ENCODE measurements around the gene PCBP3. TPM values are rescaled to one million over a fixed set of nuclear protein-coding genes. Genes with fewer than 3 reads are reported as not detected.
"Not testable (repeated sequence)": the region's sequence is repeated elsewhere in the genome, so short reads cannot be mapped to it uniquely, and the experiment has no call there.

PCBP3 gene
- total RNA-seq, 1 experiment from 2014 or later, result 0.23 TPM

DNA sequence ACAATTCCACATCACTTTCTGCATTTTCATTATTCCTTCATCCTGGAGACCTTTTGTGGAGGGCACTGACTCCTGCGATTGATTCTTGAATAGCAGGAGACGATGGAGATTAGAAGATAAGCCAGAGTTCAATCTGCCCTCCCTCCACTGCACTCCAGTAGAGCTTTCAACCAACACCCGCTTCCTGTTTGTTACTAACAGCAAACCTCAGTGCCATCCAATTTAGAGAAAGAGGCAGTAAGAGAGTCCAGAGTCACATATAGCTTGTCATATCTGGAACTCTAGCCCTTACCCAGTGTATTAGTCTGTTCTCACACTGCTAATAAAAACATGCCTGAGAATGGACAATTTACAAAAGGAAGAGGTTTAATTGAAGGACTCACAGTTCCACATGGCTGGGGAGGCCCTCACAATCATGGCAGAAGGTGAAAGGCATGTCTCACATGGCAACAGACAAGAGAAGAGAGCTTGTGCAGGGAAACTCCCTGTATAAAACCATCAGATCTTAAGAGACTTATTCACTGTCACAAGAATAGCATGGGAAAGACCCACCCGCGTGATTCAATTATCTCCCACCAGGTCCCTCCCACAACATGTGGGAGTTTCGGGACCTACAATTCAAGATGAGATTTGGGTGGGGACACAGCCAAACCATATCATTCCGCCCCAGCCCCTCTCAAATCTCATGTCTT, 55.9 kb downstream of the PCBP3 start:
- Histone ChIP-seq H3K36me3 (no peaks in the 10 kb centered on the region), H3K27me3 (peaks cover 2% of the 10 kb centered on the region; the same call in 1 of the 2 replicates), H3K4me3 (no peak overlapping the region), H3K9me3 (peaks cover 7% of the 10 kb centered on the region)
- DNase-seq, result no peak

DNA sequence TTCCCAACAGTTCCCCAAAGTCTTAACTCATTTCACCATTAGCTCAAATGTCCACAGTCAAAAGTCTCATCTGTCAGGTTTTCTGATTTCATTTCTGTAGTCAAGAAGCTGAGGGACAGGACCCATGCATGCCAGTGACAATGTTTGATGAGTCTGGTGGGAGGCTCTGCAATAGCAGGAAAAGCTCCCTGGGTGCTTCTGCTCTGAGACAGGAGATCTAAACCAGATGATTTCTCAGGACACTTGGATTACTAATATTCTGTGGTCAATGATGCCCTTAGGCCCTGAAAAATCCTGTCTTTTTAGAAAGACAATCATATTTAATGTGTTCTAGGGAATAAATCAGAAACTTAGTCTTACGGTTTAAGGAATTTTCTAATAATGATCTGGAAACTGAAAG, 56.4 kb downstream of the PCBP3 start:
- no peak for DNase-seq
- peaks cover 2% of the 10 kb centered on the region; the same call in 1 of the 2 replicates for H3K27me3 ChIP-seq

DNA sequence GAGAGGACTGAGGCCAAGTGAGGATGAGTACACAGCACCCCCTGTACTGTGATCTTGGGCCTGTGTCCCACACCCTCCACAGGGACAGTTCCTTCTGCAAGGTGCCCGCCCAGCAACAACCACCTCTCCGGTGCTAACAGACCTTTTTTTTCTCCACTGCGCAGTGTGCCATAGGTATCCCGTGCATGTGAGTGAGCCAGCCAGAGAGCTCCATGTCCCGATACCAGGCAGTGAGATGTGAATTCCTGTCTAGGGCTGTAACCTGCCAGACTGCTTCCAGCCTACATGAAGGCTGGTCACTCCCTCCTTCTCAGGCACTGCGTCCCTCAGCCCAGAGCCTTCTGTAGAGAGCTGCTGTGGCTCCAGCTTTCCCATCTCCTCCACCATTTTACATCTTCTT, 56.9 kb downstream of the PCBP3 start:
- H3K36me3 ChIP-seq, result no peaks in the 10 kb centered on the region
- no peak for DNase-seq
- H3K4me3 ChIP-seq, result no peak overlapping the region
- peaks cover 7% of the 10 kb centered on the region for H3K9me3 ChIP-seq
- peaks cover 2% of the 10 kb centered on the region; the same call in 1 of the 2 replicates for H3K27me3 ChIP-seq

More for the DNA sequence above, 56.4 kb downstream of the PCBP3 start:
- no peaks in the 10 kb centered on the region for H3K36me3 ChIP-seq
- H3K9me3 ChIP-seq, result peaks cover 7% of the 10 kb centered on the region
- no peak overlapping the region for H3K4me3 ChIP-seq

DNA sequence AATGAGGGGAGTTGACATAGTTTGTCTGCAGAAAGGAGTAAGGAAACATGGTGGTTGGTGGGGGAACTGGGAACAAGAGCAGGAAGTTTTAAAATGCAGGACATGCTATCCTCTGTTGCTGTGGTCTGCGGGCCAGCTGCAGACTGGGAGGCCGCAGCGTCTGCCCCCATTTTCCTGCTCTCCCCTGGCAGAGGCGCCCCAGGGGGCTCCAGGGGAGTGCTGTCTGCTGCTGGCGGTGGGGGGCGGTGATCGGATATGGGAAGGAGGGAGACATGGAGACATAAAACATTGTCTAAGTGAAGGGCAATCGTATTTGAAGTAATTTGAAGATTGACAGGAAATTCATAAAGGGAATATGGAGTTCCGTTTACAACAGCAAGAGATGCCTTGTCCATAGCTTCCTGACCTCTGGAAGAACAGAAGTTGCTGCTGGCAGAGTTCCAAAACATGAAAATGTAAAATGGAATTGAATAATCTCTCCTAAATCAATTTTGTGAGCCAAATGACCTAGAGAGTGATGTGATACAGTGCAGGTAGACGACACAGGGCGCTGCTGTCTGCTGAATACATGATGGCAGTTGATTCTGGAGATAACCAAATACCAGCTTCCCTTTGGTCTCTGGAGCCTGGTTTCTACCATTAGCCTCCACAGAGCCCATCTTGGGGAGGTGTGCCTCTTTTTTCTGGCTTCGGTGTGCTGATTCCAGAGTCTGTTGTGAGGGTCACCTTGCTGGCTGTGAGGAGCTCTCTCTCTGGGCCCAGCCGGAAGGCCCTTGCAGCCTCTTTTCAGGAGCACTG, 61.0 kb downstream of the PCBP3 start:
- H3K4me3 ChIP-seq, result no peak overlapping the region
- H3K27me3 ChIP-seq, result peaks cover 2% of the 10 kb centered on the region; the same call in 1 of the 2 replicates
- no peaks in the 10 kb centered on the region for H3K36me3 ChIP-seq
- no peak for DNase-seq
- H3K9me3 ChIP-seq, result peaks cover 2% of the 10 kb centered on the region; the same call in 1 of the 2 replicates

DNA sequence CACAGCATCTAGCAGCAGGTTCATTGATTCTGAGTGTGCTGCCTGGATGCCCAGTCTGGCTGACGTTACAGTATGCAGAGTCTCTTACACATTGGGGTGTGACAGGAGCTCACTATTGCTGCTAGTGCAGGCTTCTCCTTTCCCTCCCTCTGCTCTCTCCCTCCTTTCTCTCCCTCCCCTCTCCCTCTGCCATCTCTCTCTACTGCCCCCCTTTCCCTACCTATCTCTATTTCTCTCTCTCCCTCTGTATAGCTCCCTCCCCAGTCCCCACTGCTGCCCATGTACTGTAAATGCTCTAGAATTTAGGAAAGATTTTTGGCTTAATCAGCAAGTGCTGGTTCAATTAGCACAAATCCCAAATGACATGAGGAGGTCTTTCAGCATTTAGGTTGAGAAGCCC, 62.8 kb downstream of the PCBP3 start:
- peaks cover 2% of the 10 kb centered on the region; the same call in 1 of the 2 replicates for H3K27me3 ChIP-seq
- no peak for DNase-seq
- H3K36me3 ChIP-seq, result no peaks in the 10 kb centered on the region
- H3K9me3 ChIP-seq, result 0 out of 2 replicates have a peak, but pooled peaks cover under 1% of the 10 kb centered on the region
- H3K4me3 ChIP-seq, result no peak overlapping the region

DNA sequence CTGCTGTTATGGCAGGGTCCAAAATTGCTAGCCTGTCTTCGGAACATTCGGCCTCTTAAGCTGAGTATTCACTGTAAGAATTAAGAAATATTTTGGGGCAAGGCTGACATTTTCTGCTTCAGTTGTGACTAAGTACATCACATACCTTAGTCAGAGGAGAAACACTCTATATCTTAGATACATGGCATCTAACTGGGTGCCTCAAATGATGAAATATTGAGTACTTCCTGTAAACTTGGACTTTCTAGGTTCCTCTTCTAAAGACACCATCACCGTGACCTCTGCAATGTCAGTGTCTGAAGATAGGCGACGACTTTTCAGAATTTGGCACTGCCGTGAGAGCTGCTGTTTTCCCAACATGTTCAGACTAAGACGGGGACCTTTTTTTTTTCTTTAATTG, 65.6 kb downstream of the PCBP3 start:
- Histone ChIP-seq H3K36me3 (no peaks in the 10 kb centered on the region), H3K9me3 (peaks cover 9% of the 10 kb centered on the region), H3K27me3 (no peaks in the 10 kb centered on the region), H3K4me3 (no peak overlapping the region)
- no peak for DNase-seq

DNA sequence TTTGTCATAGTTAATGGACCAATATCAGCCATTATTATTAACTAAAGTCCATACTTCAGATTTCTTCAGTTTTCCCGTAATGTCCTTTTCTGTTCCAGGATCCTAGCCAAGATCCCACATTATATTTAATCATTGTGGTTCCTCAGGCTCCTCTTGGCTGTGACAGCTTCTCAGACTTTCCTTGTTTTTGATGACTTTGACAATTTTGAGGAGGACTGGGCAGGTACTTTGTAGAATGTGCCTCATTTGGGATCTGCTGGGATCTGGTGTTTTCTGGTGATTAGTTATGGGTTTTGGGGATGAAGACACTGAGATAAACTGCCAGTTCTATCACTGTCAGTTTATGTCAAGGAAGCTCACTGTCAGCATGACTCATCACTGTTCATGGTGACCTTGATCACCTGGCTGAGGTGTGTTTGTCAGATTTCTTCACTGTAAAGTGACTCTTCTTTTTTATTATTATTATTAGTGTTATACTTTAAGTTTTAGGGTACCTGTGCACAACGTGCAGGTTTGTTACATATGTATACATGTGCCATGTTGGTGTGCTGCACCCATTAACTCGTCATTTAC, 66.3 kb downstream of the PCBP3 start:
- no peak overlapping the region for H3K4me3 ChIP-seq
- H3K36me3 ChIP-seq, result no peaks in the 10 kb centered on the region
- peaks cover 9% of the 10 kb centered on the region for H3K9me3 ChIP-seq
- H3K27me3 ChIP-seq, result no peaks in the 10 kb centered on the region
- no peak for DNase-seq

DNA sequence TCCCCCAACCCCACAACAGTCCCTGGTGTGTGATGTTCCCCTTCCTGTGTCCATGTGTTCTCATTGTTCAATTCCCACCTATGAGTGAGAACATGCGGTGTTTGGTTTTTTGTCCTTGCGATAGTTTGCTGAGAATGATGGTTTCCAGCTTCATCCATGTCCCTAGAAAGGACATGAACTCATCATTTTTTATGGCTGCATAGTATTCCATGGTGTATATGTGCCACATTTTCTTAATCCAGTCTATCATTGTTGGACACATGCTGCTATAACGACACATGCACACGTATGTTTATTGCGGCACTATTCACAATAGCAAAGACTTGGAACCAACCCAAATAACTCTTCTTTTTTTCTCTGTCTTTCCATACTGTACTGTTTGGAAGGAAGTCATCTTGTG, 66.8 kb downstream of the PCBP3 start:
- H3K27me3 ChIP-seq, H3K4me3 ChIP-seq, DNase-seq, H3K36me3 ChIP-seq: not testable (repeated sequence)
- peaks cover 15% of the 10 kb centered on the region for H3K9me3 ChIP-seq

DNA sequence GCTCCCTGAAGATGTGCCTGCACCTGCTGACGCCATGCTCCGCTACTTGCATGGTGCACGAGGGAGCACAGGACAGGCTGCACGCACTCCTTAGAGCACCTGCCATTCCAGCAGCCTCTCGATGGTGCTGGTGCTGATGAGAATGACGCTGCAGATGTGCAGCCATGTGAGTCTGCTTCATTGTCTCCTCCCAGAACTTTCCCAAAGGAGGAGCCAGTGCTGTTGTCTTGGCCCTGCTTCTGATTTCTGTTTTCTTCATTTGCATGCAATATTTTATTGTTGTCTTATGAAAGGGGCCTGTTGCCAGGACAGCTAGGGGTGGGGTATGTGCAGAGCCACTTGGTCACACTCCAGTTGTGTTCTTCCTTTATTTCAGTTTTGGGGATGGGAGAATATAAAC, 70.1 kb downstream of the PCBP3 start:
- H3K4me3 ChIP-seq, result no peak overlapping the region
- H3K27me3 ChIP-seq, result peaks cover 8% of the 10 kb centered on the region
- no peaks in the 10 kb centered on the region for H3K36me3 ChIP-seq
- peaks cover 22% of the 10 kb centered on the region for H3K9me3 ChIP-seq
- no peak for DNase-seq

DNA sequence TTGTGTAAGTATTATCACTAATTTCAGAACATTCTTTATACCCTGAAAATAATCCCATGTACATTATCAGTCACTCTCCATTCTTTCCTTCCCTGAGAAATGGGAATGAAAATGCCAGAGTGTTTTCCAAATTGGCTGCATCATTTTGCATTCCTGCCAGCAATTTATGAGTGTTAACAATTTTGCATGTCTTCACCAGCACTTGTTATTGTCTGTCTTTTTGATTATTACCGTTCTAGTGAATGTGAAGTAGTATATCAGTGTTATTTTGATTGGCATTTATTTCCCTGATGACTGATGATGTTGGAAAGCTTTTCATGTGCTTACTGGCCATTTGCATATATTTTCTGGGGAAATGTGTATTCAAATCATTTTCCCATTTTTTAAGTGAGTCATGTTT, 71.9 kb downstream of the PCBP3 start:
- DNase-seq, result no peak
- Histone ChIP-seq H3K36me3 (no peaks in the 10 kb centered on the region), H3K27me3 (peaks cover 9% of the 10 kb centered on the region), H3K4me3 (no peak overlapping the region), H3K9me3 (peaks cover 22% of the 10 kb centered on the region)

DNA sequence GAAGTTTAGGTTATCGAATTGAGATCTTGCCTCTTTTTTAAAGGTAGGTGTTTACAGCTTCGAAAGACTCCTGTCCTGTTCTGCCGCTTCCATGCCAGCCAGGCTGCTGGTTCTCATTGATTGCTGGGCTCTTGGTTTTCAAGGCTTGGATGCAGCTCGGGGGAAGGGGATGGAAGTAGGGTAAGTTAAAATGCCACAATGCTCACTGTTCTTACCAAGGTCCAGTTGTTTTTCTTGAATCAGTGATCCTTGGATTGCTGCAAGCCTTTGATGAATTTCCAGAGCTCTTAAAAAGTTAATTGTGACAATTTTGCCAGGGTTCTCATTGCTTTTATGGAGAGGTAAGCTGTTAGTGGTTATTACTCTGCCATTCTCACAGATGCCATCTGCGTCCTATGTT, 74.9 kb downstream of the PCBP3 start:
- no peak overlapping the region for H3K4me3 ChIP-seq
- H3K36me3 ChIP-seq, result no peaks in the 10 kb centered on the region
- H3K27me3 ChIP-seq, result peaks cover 9% of the 10 kb centered on the region
- no peak for DNase-seq
- H3K9me3 ChIP-seq, result peaks cover 13% of the 10 kb centered on the region

DNA sequence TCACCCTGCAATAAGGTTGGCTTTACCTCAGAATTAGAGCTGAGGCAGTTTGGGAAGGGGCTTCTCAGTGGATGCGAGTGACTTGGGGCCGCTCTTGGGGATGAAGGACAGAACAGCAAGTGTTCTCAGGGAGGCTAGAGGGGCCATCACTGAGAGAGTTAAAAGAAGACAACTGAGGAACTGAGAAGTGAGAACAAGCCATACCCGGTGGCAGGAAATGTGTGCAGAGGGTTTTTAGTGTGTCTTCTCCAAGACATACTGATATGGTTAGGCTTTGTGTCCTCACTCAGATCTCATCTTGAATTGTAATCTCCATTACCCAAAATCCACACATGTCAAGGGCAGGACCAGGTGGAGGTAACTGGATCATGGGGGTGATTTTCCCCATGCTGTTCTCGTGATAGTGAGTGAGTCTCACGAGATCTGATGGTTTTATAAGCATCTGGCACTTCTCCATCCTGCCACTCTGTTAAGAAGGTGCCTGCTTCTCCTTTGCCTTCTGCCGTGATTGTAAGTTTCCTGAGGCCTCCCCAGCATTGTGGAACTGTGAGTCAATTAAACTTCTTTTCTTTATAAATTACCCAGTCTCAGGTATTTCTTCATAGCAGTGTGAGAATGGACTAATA, 75.8 kb downstream of the PCBP3 start:
- H3K27me3 ChIP-seq, result peaks cover 9% of the 10 kb centered on the region
- no peak for DNase-seq

DNA sequence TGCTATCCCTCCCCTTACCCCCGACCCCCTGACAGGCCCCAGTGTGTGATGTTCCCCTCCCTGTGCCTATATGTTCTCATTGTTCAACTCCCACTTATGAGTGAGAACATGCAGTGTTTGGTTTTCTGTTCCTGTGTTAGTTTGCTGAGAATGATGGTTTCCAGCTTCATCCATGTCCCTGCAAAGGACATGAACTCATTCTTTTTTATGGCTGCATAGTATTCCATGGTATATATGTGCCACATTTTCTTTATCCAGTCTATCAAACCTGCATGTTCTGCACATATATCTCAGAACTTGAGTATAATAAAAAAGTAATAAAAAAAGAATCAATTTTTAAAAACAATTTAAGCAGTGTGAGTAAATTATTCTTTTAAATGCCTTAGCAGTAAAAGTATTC, 76.7 kb downstream of the PCBP3 start:
- not testable (repeated sequence) for H3K36me3 ChIP-seq, DNase-seq, H3K9me3 ChIP-seq, H3K27me3 ChIP-seq, H3K4me3 ChIP-seq

More for the DNA sequence above, 75.8 kb downstream of the PCBP3 start:
- Histone ChIP-seq H3K36me3 (no peaks in the 10 kb centered on the region), H3K4me3 (no peak overlapping the region), H3K9me3 (peaks cover 13% of the 10 kb centered on the region)

DNA sequence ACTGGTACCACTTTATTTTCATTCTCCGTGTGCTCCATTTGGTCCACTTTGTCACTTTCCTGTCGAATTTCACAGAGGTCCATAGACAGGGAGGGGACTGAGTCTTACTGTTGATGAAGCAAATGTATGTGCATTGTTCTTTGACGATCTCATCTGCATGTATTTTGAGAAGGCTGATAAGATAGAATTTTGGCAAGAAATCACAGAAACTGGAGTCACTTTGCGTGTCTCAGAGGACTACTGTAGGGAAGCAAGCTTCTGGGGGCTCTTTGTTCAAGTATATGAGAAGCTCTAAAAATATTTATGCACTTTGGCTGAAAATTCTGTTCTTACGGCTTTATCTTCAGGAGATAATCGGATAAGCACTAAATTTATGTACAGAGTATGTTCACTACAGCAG, 78.1 kb downstream of the PCBP3 start:
- no peak overlapping the region for H3K4me3 ChIP-seq
- no peaks in the 10 kb centered on the region for H3K36me3 ChIP-seq
- H3K27me3 ChIP-seq, result peaks cover 9% of the 10 kb centered on the region
- H3K9me3 ChIP-seq, result peaks cover 4% of the 10 kb centered on the region; the same call in 1 of the 2 replicates
- no peak for DNase-seq

DNA sequence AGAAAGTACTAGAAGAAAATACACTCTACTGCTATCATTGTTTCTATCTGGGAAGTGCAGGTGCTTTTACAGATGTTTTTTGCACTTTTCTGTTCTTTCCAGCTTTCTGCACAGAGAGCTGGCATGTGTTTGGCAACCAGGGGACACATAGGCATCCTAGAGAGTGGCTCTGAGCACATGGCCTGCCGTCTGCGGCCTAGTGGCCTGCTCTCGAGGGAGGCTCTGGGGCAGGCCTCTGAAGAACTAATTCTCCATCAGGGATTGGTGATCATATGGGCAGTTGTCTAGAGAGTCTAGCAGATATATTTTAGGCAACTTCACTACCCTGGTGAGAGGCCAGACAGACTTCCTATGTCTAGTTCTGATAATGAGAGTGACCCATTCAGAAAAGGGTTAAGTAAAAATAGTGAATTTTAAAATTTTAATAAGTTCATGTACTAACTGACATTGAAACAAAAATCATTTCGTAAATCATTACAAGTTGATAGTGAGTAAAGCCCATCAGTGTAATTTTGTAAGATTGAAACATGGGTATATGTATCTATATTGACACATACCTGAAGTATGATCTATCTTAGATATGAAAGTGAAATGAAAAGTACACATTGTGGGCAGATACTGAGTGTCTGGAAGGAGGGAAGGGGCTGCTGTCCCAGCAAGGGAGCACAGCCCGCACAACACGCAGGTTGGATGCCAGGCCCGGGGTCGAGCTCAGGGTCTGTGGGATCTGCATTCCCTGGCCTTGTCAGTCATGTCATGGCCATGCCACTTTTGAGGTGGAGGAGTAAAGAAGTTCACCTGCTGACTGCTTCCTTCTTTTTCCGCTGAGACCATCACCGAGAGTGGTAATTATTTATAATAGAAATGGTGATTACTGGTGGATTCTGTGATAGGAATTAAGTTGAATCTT, 79.8 kb downstream of the PCBP3 start:
- no peak overlapping the region for H3K4me3 ChIP-seq
- peaks cover 2% of the 10 kb centered on the region; the same call in 1 of the 2 replicates for H3K27me3 ChIP-seq
- H3K36me3 ChIP-seq, result no peaks in the 10 kb centered on the region
- no peak for DNase-seq
- no peaks in the 10 kb centered on the region for H3K9me3 ChIP-seq

DNA sequence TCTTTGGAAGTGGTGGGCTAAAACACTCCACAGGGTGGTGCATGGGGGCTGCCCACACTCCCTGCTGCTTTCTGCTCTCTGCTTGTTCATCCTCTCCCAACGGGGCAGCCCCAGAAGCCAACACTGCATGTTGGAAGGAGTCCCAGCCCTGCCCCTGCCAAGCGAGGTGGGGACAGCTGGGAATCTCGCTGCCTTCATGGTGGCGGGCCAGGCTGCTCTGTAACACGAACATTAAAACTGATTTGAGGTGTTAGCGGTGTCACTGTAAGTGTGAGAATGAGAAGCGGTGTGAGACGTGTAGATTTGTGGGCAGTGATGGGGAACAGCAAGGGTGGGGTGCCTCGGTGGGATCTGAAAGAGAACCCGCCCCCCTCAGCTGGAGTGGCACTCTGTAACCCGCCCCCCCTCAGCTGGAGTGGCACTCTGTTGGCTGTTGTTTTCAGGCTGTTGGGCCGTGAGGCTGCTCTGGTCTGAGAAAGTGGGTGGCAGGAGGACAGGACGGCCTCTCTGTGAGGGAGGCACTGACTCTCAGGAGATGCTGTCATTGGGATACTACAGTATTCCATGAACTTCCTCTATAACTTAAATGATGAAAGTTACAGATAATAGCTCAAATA, 80.9 kb downstream of the PCBP3 start:
- Histone ChIP-seq H3K9me3 (no peaks in the 10 kb centered on the region), H3K27me3 (peaks cover 6% of the 10 kb centered on the region), H3K4me3 (no peak overlapping the region), H3K36me3 (no peaks in the 10 kb centered on the region)
- DNase-seq, result no peak
